Coronary artery (tissue), 2 donors: Measurements from ENCODE around the gene TAGLN2.

ENCODE experiments used
- DNase-seq: peaks from one replicate; pipeline ENCODE4 v3.0.0-alpha.2; 2017; ENCODE audit warnings: low spot score
- H3K27ac ChIP-seq, 2 donors: fragments of 200-600 bp; sonication (generic); one replicate each; pipeline ENCODE4 v1.5.1; 2016 to 2019
- H3K4me3 ChIP-seq: fragments of 200-600 bp; sonication (generic); 2 replicates; pipeline ENCODE4 v1.5.1; 2016; ENCODE audit warnings: mild to moderate bottlenecking, moderate library complexity
- TF ChIP-seq, protein P1 (sequence below): fragments of 200-600 bp; sonication (generic); IDR thresholded peaks from one replicate; pipeline ENCODE4 v1.5.1; 2019; ENCODE audit warnings: antibody characterized with exemption

TAGLN2 gene

GRCh38 chr1:159920651-159921050 lies 4.7 kb downstream of the TAGLN2 start:
- DNase-seq = no peak
- TF ChIP-seq, protein P1, sequence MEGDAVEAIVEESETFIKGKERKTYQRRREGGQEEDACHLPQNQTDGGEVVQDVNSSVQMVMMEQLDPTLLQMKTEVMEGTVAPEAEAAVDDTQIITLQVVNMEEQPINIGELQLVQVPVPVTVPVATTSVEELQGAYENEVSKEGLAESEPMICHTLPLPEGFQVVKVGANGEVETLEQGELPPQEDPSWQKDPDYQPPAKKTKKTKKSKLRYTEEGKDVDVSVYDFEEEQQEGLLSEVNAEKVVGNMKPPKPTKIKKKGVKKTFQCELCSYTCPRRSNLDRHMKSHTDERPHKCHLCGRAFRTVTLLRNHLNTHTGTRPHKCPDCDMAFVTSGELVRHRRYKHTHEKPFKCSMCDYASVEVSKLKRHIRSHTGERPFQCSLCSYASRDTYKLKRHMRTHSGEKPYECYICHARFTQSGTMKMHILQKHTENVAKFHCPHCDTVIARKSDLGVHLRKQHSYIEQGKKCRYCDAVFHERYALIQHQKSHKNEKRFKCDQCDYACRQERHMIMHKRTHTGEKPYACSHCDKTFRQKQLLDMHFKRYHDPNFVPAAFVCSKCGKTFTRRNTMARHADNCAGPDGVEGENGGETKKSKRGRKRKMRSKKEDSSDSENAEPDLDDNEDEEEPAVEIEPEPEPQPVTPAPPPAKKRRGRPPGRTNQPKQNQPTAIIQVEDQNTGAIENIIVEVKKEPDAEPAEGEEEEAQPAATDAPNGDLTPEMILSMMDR = no peak
- peak overlapping the region; percentile 95 to 100 for H3K27ac ChIP-seq
- H3K4me3 ChIP-seq = peak overlapping the region; percentile 21

GRCh38 chr1:159920202-159920601 lies 5.1 kb downstream of the TAGLN2 start:
- TF ChIP-seq, protein P1 = no peak
- DNase-seq = no peak
- Histone ChIP-seq H3K27ac (peak overlapping the region in 1 of 2 donors; percentile 13), H3K4me3 (peak overlapping the region; percentile 21)

DNA sequence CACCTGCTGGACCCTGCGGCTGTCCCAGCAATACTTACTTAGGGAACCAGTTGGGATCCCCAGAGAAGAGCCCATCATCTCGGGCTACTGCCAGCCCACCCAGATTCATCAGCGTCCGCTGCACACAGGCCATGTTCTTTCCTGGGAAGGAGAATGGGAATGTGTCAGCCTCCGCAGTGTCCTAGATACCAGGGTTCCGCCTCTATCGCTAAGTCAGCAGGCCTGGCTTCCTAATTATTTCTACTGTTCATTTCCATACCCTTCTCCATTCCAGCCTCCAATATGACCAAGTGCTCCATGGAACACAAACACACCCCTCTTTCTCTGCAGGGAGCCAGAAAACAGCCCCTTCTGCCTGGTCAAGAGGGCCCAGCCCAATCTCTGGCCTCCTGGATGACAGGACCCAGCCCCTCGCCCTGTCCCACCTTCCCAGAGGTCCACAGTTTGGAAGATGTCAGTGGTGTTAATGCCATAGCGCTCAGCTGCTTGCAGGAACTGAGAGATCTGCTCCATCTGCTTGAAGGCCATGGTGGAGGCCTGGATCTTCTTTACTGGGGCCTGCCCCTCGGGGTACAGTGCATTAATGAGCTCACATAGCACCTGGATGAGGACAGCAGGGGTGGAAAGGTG lies 6.0 kb downstream of the TAGLN2 start:
- Histone ChIP-seq H3K4me3 (no peak overlapping the region), H3K27ac (peak overlapping the region in 1 of 2 donors; percentile 13)
- no peak for DNase-seq
- TF ChIP-seq, protein P1 = no peak

- no peak for DNase-seq
- H3K27ac ChIP-seq = peak overlapping the region in 1 of 2 donors; percentile 34
Measured at GRCh38 chr1:159918352-159919200, 6.7 kb downstream of the TAGLN2 start.

GRCh38 chr1:159917533-159918351 lies 7.6 kb downstream of the TAGLN2 start:
- TF ChIP-seq, protein P1 = no peak
- DNase-seq = no peak
- Histone ChIP-seq H3K27ac (peak overlapping the region in 1 of 2 donors; percentile 34), H3K4me3 (no peak overlapping the region)

More at GRCh38 chr1:159918352-159919200, 6.7 kb downstream of the TAGLN2 start:
- TF ChIP-seq, protein P1 = no peak
- H3K4me3 ChIP-seq = no peak overlapping the region

- no peak overlapping the region for H3K4me3 ChIP-seq
- TF ChIP-seq, protein P1 = no peak
- H3K27ac ChIP-seq = peak overlapping the region; percentile 43 to 57
- no peak for DNase-seq
Measured at GRCh38 chr1:159916242-159917051, 8.9 kb downstream of the TAGLN2 start.
